ENCODE measurements around the gene FBXW2.

The FBXW2 gene

GRCh38 chr9:120741701-120742100, 51.5 kb downstream of the FBXW2 start:
- no peak for DNase-seq (ENCODE audit: low read depth in 2 of 2)

- no peak for DNase-seq (ENCODE audit: low read depth in 2 of 2)
Observed at GRCh38 chr9:120741191-120741590, 52.0 kb downstream of the FBXW2 start.

- DNase-seq (ENCODE audit: low read depth in 2 of 2): no peak
Observed at GRCh38 chr9:120740132-120740531, 53.1 kb downstream of the FBXW2 start.

GRCh38 chr9:120737416-120738165, 55.6 kb downstream of the FBXW2 start:
- no peak for DNase-seq (ENCODE audit: low read depth in 2 of 2)

- DNase-seq (ENCODE audit: low read depth in 2 of 2): no peak
Observed at GRCh38 chr9:120736881-120737280, 56.3 kb downstream of the FBXW2 start.

- no peak for DNase-seq (ENCODE audit: low read depth in 2 of 2)
Observed at GRCh38 chr9:120735415-120736126, 57.6 kb downstream of the FBXW2 start.

GRCh38 chr9:120734607-120735410, 58.4 kb downstream of the FBXW2 start:
- DNase-seq (ENCODE audit: low read depth in 2 of 2): no peak

- no peak for DNase-seq (ENCODE audit: low read depth in 2 of 2)
Observed at GRCh38 chr9:120733190-120733589, 60.0 kb downstream of the FBXW2 start.

GRCh38 chr9:120730654-120731514, 62.3 kb downstream of the FBXW2 start:
- DNase-seq (ENCODE audit: low read depth in 2 of 2): no peak

- DNase-seq (ENCODE audit: low read depth in 2 of 2): no peak
Observed at GRCh38 chr9:120729791-120730241, 63.4 kb downstream of the FBXW2 start.

- no peak for DNase-seq (ENCODE audit: low read depth in 2 of 2)
Observed at GRCh38 chr9:120726484-120726883, 66.7 kb downstream of the FBXW2 start.

- no peak for DNase-seq (ENCODE audit: low read depth in 2 of 2)
Observed at GRCh38 chr9:120725907-120726306, 67.3 kb downstream of the FBXW2 start.

GRCh38 chr9:120724757-120725400, 68.3 kb downstream of the FBXW2 start:
- DNase-seq (ENCODE audit: low read depth in 2 of 2): no peak

GRCh38 chr9:120723565-120723964, 69.7 kb downstream of the FBXW2 start:
- DNase-seq (ENCODE audit: low read depth in 2 of 2): no peak

- no peak for DNase-seq (ENCODE audit: low read depth in 2 of 2)
Observed at GRCh38 chr9:120720404-120720803, 72.8 kb downstream of the FBXW2 start.

GRCh38 chr9:120718316-120718715, 74.9 kb downstream of the FBXW2 start:
- no peak for DNase-seq (ENCODE audit: low read depth in 2 of 2)

GRCh38 chr9:120717176-120717575, 76.0 kb downstream of the FBXW2 start:
- DNase-seq (ENCODE audit: low read depth in 2 of 2): no peak

GRCh38 chr9:120716483-120716882, 76.7 kb downstream of the FBXW2 start:
- no peak for DNase-seq (ENCODE audit: low read depth in 2 of 2)

GRCh38 chr9:120715389-120715924, 77.8 kb downstream of the FBXW2 start:
- DNase-seq (ENCODE audit: low read depth in 2 of 2): no peak

- DNase-seq (ENCODE audit: low read depth in 2 of 2): no peak
Observed at GRCh38 chr9:120714846-120715388, 78.3 kb downstream of the FBXW2 start.
